Measurements from ENCODE around the gene IGIP. TPM values are rescaled to one million over a fixed set of nuclear protein-coding genes. Genes with fewer than 3 reads are reported as not detected.
A peak's percentile ranks its signal among the peaks of the same experiment; 100 is the strongest.

Gene IGIP
- total and polyA plus RNA-seq, 2 of the 8 experiments (the other 6 are each of a cell fraction or from before 2014, with no cell fraction given): 0.32 to 0.69 TPM

DNA sequence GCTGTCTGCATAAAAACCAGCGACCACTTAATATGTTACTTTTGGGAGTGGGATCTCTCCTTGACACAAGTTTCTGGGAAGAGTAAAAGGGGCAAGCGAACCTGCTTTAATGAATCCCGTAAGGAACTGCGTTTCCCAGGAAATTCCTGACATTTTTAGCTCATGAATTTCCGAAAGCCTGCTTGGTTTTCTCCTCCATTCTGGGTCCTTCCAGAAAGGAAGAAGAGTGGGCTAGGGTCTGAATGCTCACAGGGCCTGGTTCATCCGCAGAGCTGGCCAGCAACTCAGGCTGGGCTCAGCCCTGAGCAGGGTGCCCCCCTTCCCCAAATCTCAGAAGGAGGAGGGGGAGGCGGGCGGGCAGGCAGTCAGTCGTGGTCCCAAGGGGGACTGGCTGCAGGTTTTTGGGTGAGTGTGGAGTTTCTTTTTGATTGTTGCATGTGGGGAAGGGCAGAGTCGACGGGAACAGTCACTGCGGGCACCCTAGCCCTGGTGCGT lies 13.0 kb upstream of the IGIP start:
- Histone ChIP-seq H4K91ac (replicated peaks; ENCODE audit: insufficient read length, low read length) (no peak overlapping the region), H3K9ac (replicated peaks in 1 of 4; ENCODE audit: extremely low read depth in 1 of 4, low read depth in 3 of 4, low read length in 3 of 4) (no peak overlapping the region), H3K36me3 (ENCODE audit: control insufficient read depth in 2 of 4, insufficient read depth in 4 of 4, low read length in 3 of 4) (no peaks in the 10 kb centered on the region), H3K4me3 (ENCODE audit: extremely low read depth in 1 of 4, insufficient read depth in 2 of 4, low read depth in 3 of 4, low read length in 4 of 4) (peak overlapping the region; percentile 53 to 85 (median 76); a peak in 6 of 8 replicates), H3K18ac (ENCODE audit: extremely low read depth, low read length) (no peak overlapping the region; the same call in 1 of the 2 replicates), H4K5ac (ENCODE audit: insufficient read length, low read depth, low read length) (no peak overlapping the region), H2AK5ac (ENCODE audit: low read depth, low read length) (no peak overlapping the region), H2BK120ac (replicated peaks; ENCODE audit: low read depth, low read length) (no peak overlapping the region), H2BK15ac (ENCODE audit: low read length) (no peak overlapping the region), H3K27me3 (replicated peaks in 1 of 4; ENCODE audit: control insufficient read depth in 3 of 4, extremely low read depth in 1 of 4, insufficient read depth in 3 of 4, low read length in 3 of 4) (peaks cover 32 to 76% (median 58%) of the 10 kb centered on the region in 4 experiments), H2BK5ac (ENCODE audit: low read depth, low read length) (no peak overlapping the region), H3K4me1 (replicated peaks in 1 of 4; ENCODE audit: control insufficient read depth in 3 of 4, insufficient read depth in 4 of 4, low read length in 3 of 4) (peaks cover 3 to 20% (median 9%) of the 10 kb centered on the region in 4 experiments), H2BK12ac (ENCODE audit: low read depth, low read length) (0 out of 2 replicates have a peak overlapping the region, but pooled peaks have one; percentile 64), H3K14ac (ENCODE audit: insufficient read length) (no peak overlapping the region), H3K23me2 (ENCODE audit: low read depth, low read length) (peaks cover 18% of the 10 kb centered on the region), H4K8ac (ENCODE audit: extremely low read depth, insufficient read depth, low read length) (no peak overlapping the region), H2AFZ (ENCODE audit: low read length) (no peak overlapping the region), H2BK20ac (ENCODE audit: low read length) (no peak overlapping the region), H3K23ac (ENCODE audit: insufficient read length) (no peak overlapping the region), H3K4ac (replicated peaks; ENCODE audit: insufficient read length, low read depth, low read length) (no peak overlapping the region), H3K79me2 (ENCODE audit: control insufficient read depth in 1 of 2, insufficient read depth in 2 of 2, low read length in 2 of 2) (no peaks in the 10 kb centered on the region), H4K20me1 (replicated peaks in 1 of 2; ENCODE audit: control insufficient read depth in 1 of 2, insufficient read depth in 2 of 2, low read length in 2 of 2) (peaks cover 9 to 26% of the 10 kb centered on the region in 2 experiments), H3K79me1 (ENCODE audit: low read depth, low read length) (no peaks in the 10 kb centered on the region), H3K56ac (replicated peaks; ENCODE audit: insufficient read length, low read depth, low read length) (no peak overlapping the region), H3K9me3 (ENCODE audit: insufficient read depth in 2 of 2, low read depth in 1 of 2, low read length in 1 of 2) (no peaks in the 10 kb centered on the region), H3K4me2 (ENCODE audit: insufficient read depth in 1 of 2, low read depth in 2 of 2, low read length in 2 of 2) (peak overlapping the region; percentile 98), H3K27ac (ENCODE audit: low read depth, low read length) (no peak overlapping the region)
- TF ChIP-seq RNF2 (IDR thresholded peaks at IDR 0.05; ENCODE audit: borderline replicate concordance, low read depth, low read length, missing control alignments, poor library complexity, severe bottlenecking) (peak; percentile 1), ASH2L (IDR thresholded peaks at IDR 0.05; ENCODE audit: low read length) (peak; percentile 82), RBBP5 (IDR thresholded peaks at IDR 0.05; ENCODE audit: borderline replicate concordance, low read depth, low read length) (no peak)
- ChIA-PET POLR2A (ENCODE audit: partially characterized antibody) (interaction anchor here (0.7 to 2.2 kb wide), 7 partner anchors 21 to 69 kb away, joined by 3 to 11 read pairs (median 3); no protein-coding TSS in a partner anchor), CTCF (ENCODE audit: partially characterized antibody) (interaction anchor here (0.6 to 7.9 kb wide), 8 partner anchors 9 to 722 kb away, joined by 3 to 91 read pairs (median 4); no protein-coding TSS in a partner anchor)
- FAIRE-seq: no peak
- no peak for DNase-seq (ENCODE audit: low read depth in 1 of 2, low spot score in 2 of 2)
- WGBS, 2 experiments (ENCODE audit: extremely low coverage in 1 of 2, insufficient coverage in 1 of 2, insufficient read length in 1 of 2, insufficient replicate concordance in 2 of 2, low coverage in 1 of 2, low lambda C conversion rate in 2 of 2, missing lambda C conversion rate in 1 of 2): 1% methylated on average over 6 of the region's 13 CpGs; no CpG with 5 or more reads in 1 of the 2 experiments

All from H1 (cell line).